GM19239 (cell line): ENCODE results near the gene SH3BGRL3.
"Not testable (repeated sequence)": the region's sequence is repeated elsewhere in the genome, so short reads cannot be mapped to it uniquely, and the experiment has no call there.

Experiments
- DNase-seq: peaks from one replicate; pipeline ENCODE4 v3.0.0; 2011; ENCODE audit warnings: low spot score; ENCODE audit not compliant: insufficient read length
- FAIRE-seq: peaks from 2 replicates; lab custom pipeline; 2011; peaks lifted over from hg19 to GRCh38; lab: Jason Lieb, UNC

The SH3BGRL3 gene

GRCh38 chr1:26289158-26290059, 9.5 kb downstream of the SH3BGRL3 start:
- DNase-seq (peak; percentile 81), FAIRE-seq (peak; percentile 94)

DNA sequence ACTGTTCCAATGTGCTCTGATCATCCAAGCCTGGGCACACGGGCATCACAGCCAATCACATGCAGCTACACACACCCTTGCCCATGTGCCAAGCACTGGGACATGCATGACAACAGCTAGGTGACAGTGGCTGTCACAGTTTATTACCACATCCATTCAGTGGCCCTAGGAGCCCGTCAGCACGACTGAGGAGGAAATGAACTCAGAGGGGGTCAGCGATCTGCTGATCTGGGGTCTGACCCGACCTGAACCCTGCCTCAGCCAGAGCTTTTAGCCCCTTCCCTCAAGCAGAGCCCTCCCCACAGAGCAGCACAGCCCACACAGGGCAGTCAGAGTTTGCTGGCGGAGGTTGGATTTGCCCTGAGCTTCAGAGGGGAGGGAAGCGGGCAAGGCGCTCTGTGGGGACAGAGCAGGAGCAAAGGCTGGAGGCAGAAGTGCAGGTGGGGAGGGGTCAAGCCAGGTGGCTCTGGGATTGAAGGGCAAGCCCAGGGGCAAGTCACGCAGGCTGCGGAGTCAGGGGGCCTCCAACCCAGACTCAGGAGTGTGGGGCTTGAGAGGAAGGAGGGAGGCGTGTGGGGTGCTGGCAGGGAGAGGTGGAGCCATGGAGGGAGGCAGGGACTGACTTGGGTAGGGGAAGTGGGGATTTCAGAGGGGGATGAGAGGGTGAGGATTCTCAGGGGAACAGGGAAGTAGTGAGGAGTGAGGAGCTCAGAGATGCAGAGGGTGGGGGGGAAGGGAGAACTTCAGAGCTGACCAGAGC, 10.4 kb downstream of the SH3BGRL3 start:
- FAIRE-seq (no peak), DNase-seq (no peak)

- DNase-seq (no peak), FAIRE-seq (no peak)
These were observed 11.0 kb downstream of the SH3BGRL3 start for GRCh38 chr1:26290882-26291261.

DNA sequence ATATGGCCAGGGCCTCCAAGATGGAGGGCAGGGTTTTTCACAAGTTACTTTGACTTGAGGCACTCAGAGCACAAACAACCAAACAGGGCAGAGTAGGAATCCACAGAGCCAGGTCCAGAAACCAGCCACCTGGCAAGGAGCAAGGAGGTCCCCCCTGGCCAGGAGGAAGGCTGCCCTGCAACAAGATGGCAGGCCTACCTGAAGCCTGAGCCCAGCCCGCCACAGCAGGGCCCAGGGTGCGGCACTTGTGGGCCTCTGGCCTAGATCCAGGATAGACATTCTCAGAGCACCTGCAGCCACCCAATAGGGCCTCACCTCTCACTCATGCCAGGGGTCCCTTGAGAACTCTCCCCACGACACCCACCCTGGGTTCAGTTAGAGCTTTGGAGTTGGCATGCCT, 11.5 kb downstream of the SH3BGRL3 start:
- FAIRE-seq: no peak
- no peak for DNase-seq

GRCh38 chr1:26291939-26292338, 12.1 kb downstream of the SH3BGRL3 start:
- DNase-seq: no peak
- FAIRE-seq: no peak

GRCh38 chr1:26292735-26293134, 12.8 kb downstream of the SH3BGRL3 start:
- not testable (repeated sequence) for DNase-seq, FAIRE-seq

DNA sequence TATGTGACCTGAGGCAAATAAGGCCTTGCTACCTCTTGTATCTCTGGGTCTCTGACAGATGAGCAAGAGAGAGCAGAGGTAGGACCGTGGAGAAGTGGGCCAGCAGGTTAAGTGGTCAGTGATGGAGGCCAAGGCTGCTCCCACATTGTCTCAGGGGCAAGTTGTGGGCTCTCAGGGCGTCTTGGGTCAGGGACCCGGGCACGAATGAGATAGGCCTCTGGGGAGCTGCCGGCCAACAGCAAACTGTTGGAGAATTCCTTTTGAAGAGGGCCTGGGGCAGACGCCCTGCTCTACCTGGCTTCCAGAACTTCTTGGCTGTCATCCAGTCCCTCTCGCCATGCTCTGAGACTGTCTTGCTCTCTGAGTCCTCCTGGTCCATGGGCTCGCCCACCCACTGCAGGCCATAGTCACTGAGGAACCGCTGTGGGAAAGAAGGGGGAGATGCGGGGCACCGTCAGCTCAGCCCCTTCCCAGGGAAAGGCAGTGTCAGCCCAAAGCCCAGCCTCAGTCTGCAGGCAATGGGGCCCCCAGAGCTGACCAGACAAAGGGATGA, 14.1 kb downstream of the SH3BGRL3 start:
- DNase-seq: no peak
- FAIRE-seq: no peak

DNA sequence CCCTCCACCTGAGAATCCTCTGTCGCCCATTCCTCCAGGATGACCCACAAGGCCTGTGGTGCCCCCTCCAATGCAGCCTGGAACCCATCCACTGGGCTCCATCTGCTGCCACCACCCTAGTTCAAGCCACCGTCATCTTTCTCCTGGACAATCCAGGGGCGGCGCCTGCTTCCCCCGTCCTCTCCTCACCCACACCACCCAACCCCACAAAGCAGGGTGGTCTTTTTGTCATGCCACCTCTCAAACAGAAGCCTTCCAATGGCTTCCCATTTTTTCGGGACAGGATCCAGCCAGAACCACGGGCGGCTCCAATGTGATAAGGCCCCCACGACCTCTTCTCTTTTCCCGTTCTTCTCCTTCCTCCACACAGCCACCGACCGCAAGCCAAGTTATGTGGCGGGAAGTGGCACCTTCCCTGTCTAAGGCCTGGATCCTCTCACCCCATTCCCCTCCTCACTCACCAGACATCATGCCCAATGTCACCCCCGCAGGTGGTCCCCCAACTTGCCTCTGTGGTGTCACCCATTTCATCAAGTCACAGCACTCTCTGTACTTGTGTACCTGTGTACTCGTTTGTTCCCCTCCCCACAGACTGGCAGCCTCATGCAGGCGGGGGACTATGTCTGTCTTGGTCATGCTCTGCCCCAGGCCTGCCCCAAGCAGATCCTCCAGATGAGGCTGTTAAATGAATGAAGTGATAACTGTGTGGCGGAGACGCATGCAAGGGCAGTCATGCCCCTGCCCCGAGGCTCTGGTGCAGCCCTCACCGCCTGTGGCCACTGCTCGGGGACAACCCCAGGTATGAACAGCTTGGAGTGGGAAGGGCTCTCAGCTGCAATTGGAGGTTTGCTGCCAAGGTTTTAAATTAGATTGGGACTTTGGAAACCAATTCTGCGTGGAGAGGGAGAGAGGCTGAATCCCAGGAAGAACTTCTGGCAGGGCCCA, 15.6 kb downstream of the SH3BGRL3 start:
- DNase-seq (no peak), FAIRE-seq (no peak)

DNA sequence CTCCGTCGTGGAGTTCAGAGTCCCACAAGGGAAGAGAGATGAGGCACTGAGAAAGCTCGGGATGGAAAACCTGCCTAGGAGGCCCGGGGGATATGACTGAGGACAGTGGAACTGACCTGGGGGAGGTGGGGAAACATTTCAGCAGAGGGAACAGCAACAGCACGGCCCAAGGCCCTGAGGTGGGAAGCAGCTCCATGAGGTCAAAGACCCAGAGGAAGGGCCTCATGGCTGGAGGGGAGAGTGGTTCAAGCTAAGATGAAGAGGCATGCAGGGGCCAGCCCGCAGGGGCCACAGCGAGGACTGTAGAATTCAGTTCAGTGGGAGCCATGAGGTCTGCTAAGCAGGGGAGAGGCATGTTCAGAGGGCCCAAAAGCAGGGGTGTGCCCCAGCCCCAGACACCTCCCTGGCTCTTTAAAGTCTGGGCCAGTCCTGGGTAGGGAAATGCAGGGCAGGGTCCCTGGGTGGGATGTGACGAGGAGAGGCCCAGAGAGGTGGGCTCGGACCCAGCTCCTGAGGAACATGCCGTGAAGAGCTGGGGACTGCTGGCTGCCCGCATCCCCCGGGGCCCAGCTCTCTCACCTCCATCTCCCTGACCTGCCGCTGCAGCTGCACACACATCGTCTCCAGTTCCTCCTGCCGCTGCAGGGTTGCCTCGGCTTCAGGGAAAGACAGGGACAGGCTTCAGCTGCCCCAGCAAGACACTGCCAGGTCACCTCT, 16.6 kb downstream of the SH3BGRL3 start:
- DNase-seq (no peak), FAIRE-seq (no peak)

DNA sequence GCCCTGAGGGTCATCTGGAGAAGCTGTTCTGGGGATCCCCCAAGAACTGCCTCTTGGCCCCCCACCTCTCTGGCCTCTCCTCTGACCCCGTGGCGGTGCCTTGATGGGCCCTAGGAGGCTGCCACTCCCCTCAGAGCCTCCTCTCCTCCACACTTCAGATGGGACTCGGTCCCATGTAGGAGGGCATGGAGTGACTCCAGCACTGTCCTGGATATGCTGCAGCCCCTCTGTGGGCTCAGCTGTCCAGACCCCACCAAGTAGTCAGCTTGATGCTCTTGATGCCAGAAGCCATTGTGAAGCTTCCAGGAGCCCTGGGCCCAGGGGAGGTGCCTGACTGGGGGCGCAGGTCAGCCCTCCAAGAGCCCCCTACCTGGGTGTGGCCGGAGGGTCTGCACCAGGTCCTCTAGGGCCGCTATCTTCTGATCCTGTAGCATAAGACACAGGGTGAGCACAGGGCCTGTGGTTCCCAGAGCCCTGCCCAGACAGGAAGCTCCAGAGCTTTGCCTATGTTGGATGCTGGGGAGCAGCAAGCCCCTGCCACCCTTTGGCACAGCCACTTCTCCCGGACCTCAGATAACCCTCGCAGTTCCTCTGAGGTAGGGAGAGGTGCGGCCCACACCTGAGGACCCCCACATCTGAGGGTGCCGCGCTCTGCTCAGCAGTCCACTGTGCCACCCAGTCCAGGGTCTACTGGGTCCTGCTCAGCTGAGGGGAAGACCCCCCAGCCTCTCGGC, 17.3 kb downstream of the SH3BGRL3 start:
- FAIRE-seq (no peak), DNase-seq (no peak)

GRCh38 chr1:26297791-26298124, 17.9 kb downstream of the SH3BGRL3 start:
- no peak for FAIRE-seq
- DNase-seq: no peak

GRCh38 chr1:26300578-26301275, 20.8 kb downstream of the SH3BGRL3 start:
- DNase-seq (no peak), FAIRE-seq (no peak)

DNA sequence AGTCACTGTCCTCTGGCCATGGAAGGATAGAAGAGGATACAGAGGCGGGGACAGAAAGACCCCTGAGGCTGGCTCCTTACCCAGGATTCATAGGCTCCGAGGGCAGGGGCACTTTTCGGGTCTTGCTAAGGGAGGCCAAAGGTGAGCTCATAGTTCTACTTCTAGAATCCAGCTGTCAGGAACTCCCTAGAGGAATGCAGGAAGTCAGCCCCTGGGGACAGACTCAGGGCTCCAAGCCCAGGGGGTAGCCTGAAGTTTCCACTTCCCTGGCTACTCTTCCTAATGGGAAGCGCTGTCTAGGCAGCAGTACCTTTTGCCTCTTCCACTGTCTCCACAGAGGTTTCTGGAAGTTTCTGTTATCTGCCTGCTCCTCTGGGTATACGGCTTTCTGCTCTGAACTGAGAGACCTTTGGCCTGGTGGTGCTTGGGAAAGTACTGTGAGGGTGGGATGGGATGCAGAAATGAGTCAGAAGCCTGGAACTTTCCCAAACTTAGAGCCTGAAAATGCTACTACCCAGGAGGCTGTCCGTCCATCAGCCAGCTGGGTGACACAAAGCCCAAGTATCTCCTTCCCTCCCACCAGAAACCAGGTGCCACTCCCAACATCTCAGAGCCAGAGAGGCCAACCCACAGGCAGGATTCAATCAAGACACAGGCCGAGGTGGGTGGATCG, 23.0 kb downstream of the SH3BGRL3 start:
- DNase-seq (no peak), FAIRE-seq (no peak)

- DNase-seq (no peak), FAIRE-seq (no peak)
These were observed 25.9 kb downstream of the SH3BGRL3 start for GRCh38 chr1:26305667-26306289.

DNA sequence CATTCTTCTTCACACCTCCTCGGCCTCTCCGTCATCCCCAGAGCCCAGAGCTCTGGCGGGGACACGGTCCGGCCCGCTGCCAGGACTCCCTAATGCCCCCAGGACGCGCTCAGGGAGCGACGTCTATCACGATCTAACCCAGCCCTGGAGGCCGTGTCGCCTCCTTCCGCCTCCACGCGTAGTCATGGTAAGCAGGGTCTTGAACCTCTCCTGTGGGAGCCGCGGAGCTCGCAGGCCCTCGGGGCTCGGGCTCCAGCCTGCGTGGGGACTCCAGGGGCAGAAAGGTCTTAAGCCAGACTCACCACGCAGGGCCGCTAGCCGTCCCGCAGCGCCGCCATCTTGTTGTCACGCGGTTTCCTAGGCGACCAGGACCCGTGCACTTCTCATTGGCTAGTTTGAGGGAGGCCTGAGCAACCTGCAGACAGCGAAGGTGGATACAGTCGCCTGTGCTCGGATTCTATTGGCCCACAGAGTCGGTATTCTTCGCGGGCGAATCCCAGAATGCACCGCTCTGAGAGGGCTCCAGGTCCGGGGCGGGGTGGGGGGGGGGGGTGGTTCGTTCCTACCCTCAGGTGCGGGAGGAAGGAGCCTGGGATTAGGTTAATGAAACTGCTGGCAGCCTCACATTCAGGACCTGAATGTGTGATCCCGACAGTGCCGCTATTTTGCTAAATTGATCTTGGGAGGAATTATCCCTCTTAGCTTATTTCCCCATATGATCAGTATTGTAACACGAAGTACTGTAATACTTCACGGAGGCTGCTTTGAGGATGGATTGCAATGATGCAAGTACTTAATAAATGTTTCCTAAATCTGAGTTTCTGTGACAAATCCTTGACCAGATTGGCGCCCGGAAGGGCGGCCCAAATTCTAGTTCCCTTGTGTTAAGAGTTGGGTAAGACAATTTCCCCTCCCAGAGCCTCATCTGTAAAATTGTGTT, 26.7 kb downstream of the SH3BGRL3 start, which contains the start of gene UBXN11:
TSS of gene UBXN11 (minus strand) at position 347 of the 940 bp plus-strand sequence. CDS start 3,753 bp downstream, outside the sequence.
- FAIRE-seq (peak; percentile 98), DNase-seq (peak; percentile 99)

DNA sequence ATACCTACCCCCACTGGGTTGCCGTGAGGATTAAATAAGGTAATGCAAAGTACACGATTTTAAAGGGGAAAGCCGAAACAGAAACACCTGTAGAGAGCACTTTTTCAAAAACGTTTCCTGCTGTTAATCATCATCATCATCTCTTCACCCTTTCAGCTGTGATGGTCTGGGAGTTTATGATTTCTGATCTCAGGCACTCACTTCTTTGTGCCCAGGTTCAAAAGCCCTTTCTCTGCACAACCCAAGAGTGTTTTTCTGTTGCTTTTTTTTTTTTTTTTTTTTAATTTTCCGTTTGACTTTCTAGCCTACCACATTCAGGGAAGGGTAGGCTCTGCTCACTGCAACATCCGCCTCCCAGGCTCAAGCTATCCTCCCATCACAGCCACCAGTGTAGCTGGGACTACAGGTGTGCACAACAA, 27.5 kb downstream of the SH3BGRL3 start:
- peak; percentile 81 for FAIRE-seq

More for the DNA sequence above, 27.5 kb downstream of the SH3BGRL3 start:
- DNase-seq: no peak
